VCaP (cell line): ENCODE results near the gene TMPRSS11D.

Experiments used
- H3K27ac ChIP-seq: fragments of 450-650 bp; 2 replicates; pipeline ENCODE4 v1.5.1; 2017
- CTCF ChIP-seq: fragments of 450-650 bp; conservative IDR thresholded peaks from 2 replicates; pipeline ENCODE4 v1.5.1; 2017; ENCODE audit warnings: mild to moderate bottlenecking, moderate library complexity

The TMPRSS11D gene

GRCh38 chr4:67909905-67910584, 26.2 kb upstream of the TMPRSS11D start:
- no peak overlapping the region for H3K27ac ChIP-seq
- TF ChIP-seq CTCF: peak; percentile 74

- H3K27ac ChIP-seq: no peak overlapping the region
- no peak for TF ChIP-seq CTCF
These were observed 23.8 kb upstream of the TMPRSS11D start for GRCh38 chr4:67907650-67908049.

GRCh38 chr4:67899096-67899495, 15.3 kb upstream of the TMPRSS11D start:
- no peak for TF ChIP-seq CTCF
- no peak overlapping the region for H3K27ac ChIP-seq

DNA sequence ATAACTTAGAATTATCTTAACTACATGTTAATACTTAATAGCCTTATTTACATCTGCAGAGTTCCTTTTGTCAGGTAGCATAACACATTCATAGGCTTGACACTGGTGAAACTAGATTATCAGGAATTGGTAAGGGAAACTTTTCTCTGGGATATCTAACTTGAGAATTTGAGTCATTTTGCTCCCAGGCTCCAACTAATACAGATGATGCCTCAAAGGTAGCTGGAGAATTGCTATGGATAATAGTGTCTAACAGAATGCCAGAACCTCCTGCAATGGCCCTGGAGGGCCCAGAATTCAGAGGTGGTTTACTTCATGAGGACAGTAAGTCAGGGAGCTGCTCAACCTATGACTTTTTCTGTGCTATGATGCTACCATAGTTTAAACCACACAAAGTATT, 13.9 kb upstream of the TMPRSS11D start:
- TF ChIP-seq CTCF: no peak

GRCh38 chr4:67896421-67897065, 12.7 kb upstream of the TMPRSS11D start:
- TF ChIP-seq CTCF: no peak
- H3K27ac ChIP-seq: no peak overlapping the region

More for the DNA sequence above, 13.9 kb upstream of the TMPRSS11D start:
- H3K27ac ChIP-seq: no peak overlapping the region

DNA sequence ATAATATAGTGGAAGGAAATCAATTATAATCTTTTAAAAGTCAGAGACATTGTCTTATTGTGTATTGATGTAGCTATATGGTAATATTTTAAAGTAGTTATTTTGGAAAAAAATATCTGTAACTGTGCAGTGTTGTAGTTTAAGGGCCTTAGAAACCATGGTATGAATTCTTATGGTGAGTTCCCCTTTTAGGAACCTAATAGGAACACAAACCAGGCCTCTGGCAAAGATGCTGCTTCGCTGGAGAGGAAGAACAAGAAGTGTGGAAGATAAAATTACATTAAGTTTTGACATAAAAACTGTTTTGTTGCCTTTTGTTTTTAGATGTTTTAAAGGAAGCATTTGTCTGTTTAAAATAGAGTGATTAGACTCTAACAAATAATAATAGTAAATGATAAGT, 10.9 kb upstream of the TMPRSS11D start:
- TF ChIP-seq CTCF: no peak
- no peak overlapping the region for H3K27ac ChIP-seq

DNA sequence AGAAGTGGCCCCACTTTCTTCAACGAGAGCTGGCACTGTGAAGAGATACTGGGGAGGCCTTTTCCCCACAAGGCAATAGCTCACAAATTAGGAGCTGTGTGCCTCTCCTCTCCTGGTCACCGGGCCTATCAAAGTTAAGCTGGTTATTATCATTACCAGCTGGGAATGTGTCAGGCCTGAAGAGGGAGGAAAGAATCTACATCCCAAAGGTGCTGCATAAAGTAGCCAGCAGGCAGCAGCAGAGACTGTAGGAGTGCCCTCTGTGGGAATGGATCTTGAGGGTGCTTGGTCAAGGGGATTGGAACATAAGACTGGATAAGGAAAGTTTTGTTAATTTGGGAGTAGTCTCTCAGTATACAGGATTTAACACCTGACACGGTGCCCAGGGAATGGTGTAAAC, 9.1 kb upstream of the TMPRSS11D start:
- H3K27ac ChIP-seq: no peak overlapping the region
- no peak for TF ChIP-seq CTCF
